CD1c-positive myeloid dendritic cell (primary cell): ENCODE results near the gene BRF1.

Experiments used
- DNase-seq: peaks from one replicate; pipeline ENCODE4 v3.0.0-alpha.2; 2016; ENCODE audit errors: extremely low spot score

BRF1 gene

GRCh38 chr14:105267820-105268548, 32.8 kb downstream of the BRF1 start:
- DNase-seq, result no peak

GRCh38 chr14:105261781-105262180, 39.0 kb downstream of the BRF1 start:
- DNase-seq, result no peak

GRCh38 chr14:105260959-105261358, 39.8 kb downstream of the BRF1 start:
- DNase-seq, result no peak

GRCh38 chr14:105258846-105259245, 42.0 kb downstream of the BRF1 start:
- no peak for DNase-seq

GRCh38 chr14:105257464-105257863, 43.3 kb downstream of the BRF1 start:
- no peak for DNase-seq

- DNase-seq, result no peak
These were observed 44.4 kb downstream of the BRF1 start for GRCh38 chr14:105256292-105256960.

GRCh38 chr14:105255021-105255507, 45.7 kb downstream of the BRF1 start:
- DNase-seq, result no peak

GRCh38 chr14:105253329-105253682, 47.5 kb downstream of the BRF1 start:
- no peak for DNase-seq

GRCh38 chr14:105252552-105253328, 48.1 kb downstream of the BRF1 start:
- no peak for DNase-seq

- DNase-seq, result no peak
These were observed 48.9 kb downstream of the BRF1 start for GRCh38 chr14:105251920-105252319.

- DNase-seq, result no peak
These were observed 49.8 kb downstream of the BRF1 start for GRCh38 chr14:105250986-105251385.

- DNase-seq, result no peak
These were observed 50.8 kb downstream of the BRF1 start for GRCh38 chr14:105250008-105250366.

- no peak for DNase-seq
These were observed 51.4 kb downstream of the BRF1 start for GRCh38 chr14:105249182-105250007.

GRCh38 chr14:105248368-105249181, 52.2 kb downstream of the BRF1 start, which contains the start of gene BTBD6:
TSS of gene BTBD6 (plus strand) at chr14:105248533. CDS start at chr14:105248712, 179 bp downstream.
- peak; percentile 95 for DNase-seq

GRCh38 chr14:105247715-105248367, 53.0 kb downstream of the BRF1 start:
- no peak for DNase-seq

GRCh38 chr14:105247026-105247425, 53.8 kb downstream of the BRF1 start:
- no peak for DNase-seq

GRCh38 chr14:105244334-105244733, 56.5 kb downstream of the BRF1 start:
- no peak for DNase-seq

- DNase-seq, result no peak
These were observed 59.2 kb downstream of the BRF1 start for GRCh38 chr14:105241641-105242040.

GRCh38 chr14:105240811-105241576, 59.8 kb downstream of the BRF1 start:
- DNase-seq, result no peak
